Breast epithelium (tissue), 4 donors: Measurements from ENCODE around the gene CDH4. TPM values are rescaled to one million over a fixed set of nuclear protein-coding genes. Genes with fewer than 3 reads are reported as not detected.

ENCODE experiments used
- DNase-seq, 2 donors: peaks; one replicate each; pipeline ENCODE4 v3.0.0-alpha.2; 2019; ENCODE audit warnings: low spot score in 2 of 2
- H3K27ac ChIP-seq, 2 donors: fragments of 200-600 bp; sonication (generic) in 1 of 2; one replicate each; pipeline ENCODE4 v1.5.1; 2016 to 2019; ENCODE audit warnings: mild to moderate bottlenecking in 1 of 2
- H3K27me3 ChIP-seq, 2 donors: fragments of 200-600 bp; sonication (generic) in 1 of 2; one replicate each; pipeline versions ENCODE4 v1.5.1 to v1.6.0; 2017 to 2019; ENCODE audit warnings: control low read depth in 1 of 2, mild to moderate bottlenecking in 1 of 2
- H3K36me3 ChIP-seq: fragments of 200-600 bp; one replicate; pipeline ENCODE4 v1.5.1; 2019
- H3K4me1 ChIP-seq, 2 donors: fragments of 200-600 bp; sonication (generic); one replicate each; pipeline ENCODE4 v1.5.1; 2016 to 2019; ENCODE audit warnings: control low read depth in 1 of 2
- H3K4me3 ChIP-seq, 3 donors: fragments of 200-600 bp; sonication (generic); 1 replicate in 2 of 3; 2 replicates in 1 of 3; pipeline ENCODE4 v1.5.1; 2016 to 2019; ENCODE audit warnings: mild to moderate bottlenecking in 3 of 3, moderate library complexity in 2 of 3
- H3K9me3 ChIP-seq, 2 donors: fragments of 200-600 bp; sonication (generic) in 1 of 2; one replicate each; pipeline ENCODE4 v1.5.1; 2016 to 2019; ENCODE audit warnings: control low read depth in 1 of 2
- CTCF ChIP-seq, 3 donors: fragments of 450-650 bp; IDR thresholded peaks; one replicate each; pipeline ENCODE4 v1.5.1; 2016 to 2017; ENCODE audit warnings: antibody characterized with exemption in 3 of 3, mild to moderate bottlenecking in 3 of 3, moderate library complexity in 3 of 3
- POLR2A ChIP-seq: fragments of 450-650 bp; IDR thresholded peaks from one replicate; pipeline ENCODE4 v1.6.1; 2016; ENCODE audit warnings: antibody characterized with exemption, mild to moderate bottlenecking, moderate library complexity
- POLR2AphosphoS5 ChIP-seq, 3 donors: sonication (generic); formaldehyde crosslinking; IDR thresholded peaks; one replicate each; pipeline ENCODE4 v1.6.1; 2017; ENCODE audit warnings: antibody characterized with exemption in 3 of 3
- intact Hi-C: fragments of 100-400 bp; cut with DNase I; formaldehyde crosslinking; loops from one replicate; pipeline ENCODE4 v1.15.1; 2023; ENCODE audit warnings: low total_unique reads
- total RNA-seq, 3 donors: library from RNA; depleted of rRNA; stranded (reverse); fragments of >200 nt; gene quantifications; one replicate each; pipeline ENCODE4 v1.1.0, GENCODE V29; 2016

Gene CDH4
- total RNA-seq, 3 donors from 2014 or later, result under 0.01 TPM; not detected in 2

- Histone ChIP-seq H3K9me3 (no peaks in the 10 kb centered on the region), H3K4me1 (no peaks in the 10 kb centered on the region), H3K27ac (no peak overlapping the region), H3K27me3 (no peaks in the 10 kb centered on the region), H3K4me3 (no peak overlapping the region), H3K36me3 (no peaks in the 10 kb centered on the region)
- intact Hi-C loops, result no loop called here
- no peak for DNase-seq
- TF ChIP-seq POLR2AphosphoS5 (IDR thresholded peaks at IDR 0.05), result no peak
- TF ChIP-seq POLR2A, result no peak
- TF ChIP-seq CTCF (IDR thresholded peaks at IDR 0.05), result no peak
Measured at GRCh38 chr20:61537239-61538182, 285.4 kb downstream of the CDH4 start.

- DNase-seq, result no peak
- Histone ChIP-seq H3K9me3 (no peaks in the 10 kb centered on the region), H3K27me3 (no peaks in the 10 kb centered on the region), H3K36me3 (no peaks in the 10 kb centered on the region), H3K4me1 (no peaks in the 10 kb centered on the region), H3K4me3 (no peak overlapping the region), H3K27ac (no peak overlapping the region)
- TF ChIP-seq CTCF (IDR thresholded peaks at IDR 0.05) (no peak), POLR2A (no peak), POLR2AphosphoS5 (IDR thresholded peaks at IDR 0.05) (no peak)
- intact Hi-C loops, result no loop called here
Measured at GRCh38 chr20:61538183-61538942, 286.3 kb downstream of the CDH4 start.

GRCh38 chr20:61538943-61539265 lies 286.8 kb downstream of the CDH4 start:
- Histone ChIP-seq H3K9me3 (no peaks in the 10 kb centered on the region), H3K4me3 (no peak overlapping the region), H3K36me3 (no peaks in the 10 kb centered on the region), H3K27ac (no peak overlapping the region), H3K27me3 (no peaks in the 10 kb centered on the region), H3K4me1 (no peaks in the 10 kb centered on the region)
- intact Hi-C loops, result no loop called here
- no peak for TF ChIP-seq CTCF (IDR thresholded peaks at IDR 0.05)
- TF ChIP-seq POLR2A, result no peak
- TF ChIP-seq POLR2AphosphoS5 (IDR thresholded peaks at IDR 0.05), result no peak
- no peak for DNase-seq

- H3K27ac ChIP-seq, result no peak overlapping the region
Measured at GRCh38 chr20:61539706-61540360, 287.8 kb downstream of the CDH4 start.

More at GRCh38 chr20:61539706-61540360, 287.8 kb downstream of the CDH4 start:
- Histone ChIP-seq H3K4me1 (no peaks in the 10 kb centered on the region), H3K9me3 (no peaks in the 10 kb centered on the region), H3K4me3 (no peak overlapping the region), H3K36me3 (no peaks in the 10 kb centered on the region), H3K27me3 (peaks cover 0 to 2% of the 10 kb centered on the region in 2 donors)
- intact Hi-C loops, result no loop called here
- TF ChIP-seq CTCF (IDR thresholded peaks at IDR 0.05) (no peak), POLR2A (no peak), POLR2AphosphoS5 (IDR thresholded peaks at IDR 0.05) (no peak)
- DNase-seq, result no peak
